Natural killer cell (primary cell): ENCODE results near the gene POLE3. TPM values are rescaled to one million over a fixed set of nuclear protein-coding genes. Genes with fewer than 3 reads are reported as not detected.
"Not testable (repeated sequence)": the region's sequence is repeated elsewhere in the genome, so short reads cannot be mapped to it uniquely, and the experiment has no call there.

Experiments used
- ATAC-seq, 3 donors: fragments of 150-1000 bp in 2 of 3; fragments of 200-7000 bp in 1 of 3; cut with Tn5 transposase; 1 replicate in 1 of 3; 2 replicates in 2 of 3; pipeline ENCODE4 v1.10.0; 2021; ENCODE audit warnings: mild to moderate bottlenecking in 2 of 3, moderate library complexity in 2 of 3
- DNase-seq, 2 donors: peaks; one replicate each; pipeline versions ENCODE4 v3.0.0 to v3.0.0-alpha.2; 2013 to 2021; ENCODE audit warnings: mixed read lengths in 1 of 2
- H3K27ac ChIP-seq: one replicate; pipeline ENCODE4 v1.5.1; 2013; ENCODE audit warnings: mild to moderate bottlenecking, low read length
- H3K27me3 ChIP-seq: one replicate; pipeline ENCODE4 v1.6.1; 2013; ENCODE audit warnings: low read length; ENCODE audit not compliant: control insufficient read depth, insufficient read depth
- H3K36me3 ChIP-seq: one replicate; pipeline ENCODE4 v1.6.1; 2013; ENCODE audit warnings: low read length; ENCODE audit not compliant: control insufficient read depth, insufficient read depth
- H3K4me1 ChIP-seq: one replicate; pipeline ENCODE4 v1.6.1; 2013; ENCODE audit warnings: low read length; ENCODE audit not compliant: control insufficient read depth, insufficient read depth
- H3K4me3 ChIP-seq: one replicate; pipeline ENCODE4 v1.5.1; 2013; ENCODE audit warnings: low read length
- H3K9me3 ChIP-seq: one replicate; pipeline ENCODE4 v1.6.1; 2013; ENCODE audit warnings: low read length; ENCODE audit not compliant: control insufficient read depth, insufficient read depth
- H3K27ac Mint-ChIP-seq, 2 donors: one replicate each; pipeline ENCODE4 v1.8.0; 2022; ENCODE audit warnings: mild to moderate bottlenecking in 2 of 2, mixed read lengths in 2 of 2, moderate library complexity in 1 of 2
- H3K27me3 Mint-ChIP-seq, 2 donors: one replicate each; pipeline ENCODE4 v1.8.0; 2022; ENCODE audit warnings: low read depth in 2 of 2, mixed read lengths in 2 of 2
- H3K36me3 Mint-ChIP-seq: one replicate; pipeline ENCODE4 v1.8.0; 2022; ENCODE audit warnings: mixed read lengths
- H3K4me1 Mint-ChIP-seq, 2 donors: one replicate each; pipeline ENCODE4 v1.8.0; 2022; ENCODE audit warnings: mixed read lengths in 2 of 2
- H3K4me3 Mint-ChIP-seq: one replicate; pipeline ENCODE4 v1.8.0; 2022; ENCODE audit warnings: mild to moderate bottlenecking, moderate library complexity, mixed read lengths
- H3K9me3 Mint-ChIP-seq, 2 donors: one replicate each; pipeline ENCODE4 v1.8.0; 2022; ENCODE audit warnings: mixed read lengths in 2 of 2
- WGBS: methylation state at CpG from one replicate; pipeline ENCODE4 v1.1.7; 2013; ENCODE audit warnings: missing lambda C conversion rate; ENCODE audit not compliant: insufficient coverage; 5-methylcytosine and 5-hydroxymethylcytosine counted together
- intact Hi-C: fragments of 100-400 bp; cut with micrococcal nuclease; formaldehyde crosslinking; loops from one replicate; pipeline ENCODE4 v1.14.2; 2022
- total RNA-seq, 4 donors: library from RNA; stranded (reverse); fragments of 120-200 nt in 1 of 4; gene quantifications; one replicate each; pipeline versions ENCODE4 v1.2.3 to v1.2.4, GENCODE V29; 2013 to 2022
- TF ChIP-seq, protein P1 (sequence below): fragments of 200-600 bp; IDR thresholded peaks from one replicate; pipeline ENCODE4 v1.8.0; 2022; ENCODE audit warnings: antibody characterized with exemption

POLE3 gene
- total RNA-seq, 3 donors from 2014 or later (not counting 1 experiment from before 2014, with no cell fraction given) = 59.2 to 66.7 (median 62.2) TPM

DNA sequence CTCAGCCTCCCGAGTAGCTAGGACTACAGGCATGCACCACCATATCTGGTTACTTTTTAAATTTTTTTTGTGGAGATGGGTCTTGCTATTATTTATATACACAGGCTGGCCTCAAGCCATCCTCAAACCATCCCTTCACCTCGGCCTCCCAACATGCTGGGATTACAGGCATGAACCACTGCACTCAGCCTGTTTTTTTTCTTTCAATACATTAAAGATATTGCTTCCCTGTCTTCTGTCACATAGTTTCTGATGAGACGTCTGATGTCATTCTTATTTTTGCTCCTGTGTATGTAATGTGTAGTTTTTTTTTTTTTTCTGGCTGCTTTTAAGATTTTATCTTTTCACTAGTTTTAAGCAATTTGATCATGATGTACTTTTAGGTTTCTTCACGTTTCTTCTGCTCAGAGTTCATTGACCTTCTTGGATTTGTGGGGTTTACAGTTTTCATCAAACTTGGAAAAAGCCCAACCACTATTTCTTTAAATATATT, 41.7 kb upstream of the POLE3 start:
- Mint-ChIP-seq H3K9me3 (no peaks in the 10 kb centered on the region), H3K27me3 (no peaks in the 10 kb centered on the region), H3K4me1 (peaks cover 0 to 6% of the 10 kb centered on the region in 2 donors), H3K27ac (no peak overlapping the region), H3K4me3 (no peak overlapping the region), H3K36me3 (no peaks in the 10 kb centered on the region)
- H3K4me3 ChIP-seq = no peak overlapping the region
- H3K27ac ChIP-seq = no peak overlapping the region
- TF ChIP-seq, protein P1, sequence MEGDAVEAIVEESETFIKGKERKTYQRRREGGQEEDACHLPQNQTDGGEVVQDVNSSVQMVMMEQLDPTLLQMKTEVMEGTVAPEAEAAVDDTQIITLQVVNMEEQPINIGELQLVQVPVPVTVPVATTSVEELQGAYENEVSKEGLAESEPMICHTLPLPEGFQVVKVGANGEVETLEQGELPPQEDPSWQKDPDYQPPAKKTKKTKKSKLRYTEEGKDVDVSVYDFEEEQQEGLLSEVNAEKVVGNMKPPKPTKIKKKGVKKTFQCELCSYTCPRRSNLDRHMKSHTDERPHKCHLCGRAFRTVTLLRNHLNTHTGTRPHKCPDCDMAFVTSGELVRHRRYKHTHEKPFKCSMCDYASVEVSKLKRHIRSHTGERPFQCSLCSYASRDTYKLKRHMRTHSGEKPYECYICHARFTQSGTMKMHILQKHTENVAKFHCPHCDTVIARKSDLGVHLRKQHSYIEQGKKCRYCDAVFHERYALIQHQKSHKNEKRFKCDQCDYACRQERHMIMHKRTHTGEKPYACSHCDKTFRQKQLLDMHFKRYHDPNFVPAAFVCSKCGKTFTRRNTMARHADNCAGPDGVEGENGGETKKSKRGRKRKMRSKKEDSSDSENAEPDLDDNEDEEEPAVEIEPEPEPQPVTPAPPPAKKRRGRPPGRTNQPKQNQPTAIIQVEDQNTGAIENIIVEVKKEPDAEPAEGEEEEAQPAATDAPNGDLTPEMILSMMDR = no peak
- DNase-seq (no peak), ATAC-seq (no peak)
- WGBS = 100% methylated on average over 1 of the region's 4 CpGs
- no peaks in the 10 kb centered on the region for H3K9me3 ChIP-seq
- H3K27me3 ChIP-seq = no peaks in the 10 kb centered on the region
- H3K36me3 ChIP-seq = no peaks in the 10 kb centered on the region
- no peaks in the 10 kb centered on the region for H3K4me1 ChIP-seq
- intact Hi-C loops = no loop called here

DNA sequence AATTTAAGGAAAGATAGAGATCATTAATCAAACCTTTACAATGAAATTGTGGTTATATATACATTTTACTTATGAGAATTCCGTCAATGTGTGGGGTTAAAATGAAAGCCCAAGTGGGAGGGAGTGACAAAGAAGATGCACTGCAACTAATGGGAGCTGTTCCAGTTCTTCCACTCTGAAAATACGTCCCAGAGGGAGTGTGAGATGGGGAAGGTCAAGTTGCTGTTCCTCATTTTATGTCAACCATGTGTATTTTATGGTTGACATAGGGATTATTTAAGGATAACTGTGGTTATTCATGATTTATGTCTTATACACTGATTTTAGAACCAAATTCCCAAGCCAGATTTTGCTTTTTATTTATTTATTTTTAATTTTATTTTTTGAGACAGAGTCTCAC, 38.9 kb upstream of the POLE3 start:
- Mint-ChIP-seq H3K4me1 (peaks cover 0 to 5% of the 10 kb centered on the region in 2 donors), H3K4me3 (no peak overlapping the region)

DNA sequence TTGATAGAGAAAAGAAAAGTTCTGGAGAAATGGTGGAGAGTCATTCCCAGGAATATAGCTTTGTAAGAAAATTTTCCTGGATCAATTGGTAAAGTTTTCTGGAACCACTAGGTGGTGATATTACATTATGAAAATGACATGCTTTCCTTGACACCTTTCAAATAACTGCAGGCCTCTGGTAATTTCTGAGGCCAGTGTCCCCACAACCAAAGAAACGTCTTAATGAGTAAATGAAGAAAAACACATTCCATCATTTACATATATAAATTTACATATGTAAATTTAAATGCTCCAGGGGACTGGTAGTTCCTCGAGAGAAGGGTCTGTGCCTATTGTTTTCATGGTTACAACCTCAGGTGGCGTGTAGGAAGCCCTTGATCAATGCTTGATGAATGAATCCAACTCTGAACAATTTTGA, 35.9 kb upstream of the POLE3 start:
- DNase-seq = peak in 1 of 2 donors; percentile 68
- TF ChIP-seq, protein P1 = peak; percentile 82
- H3K36me3 Mint-ChIP-seq = no peaks in the 10 kb centered on the region

More for the DNA sequence above, 38.9 kb upstream of the POLE3 start:
- 79% methylated on average over 2 of the region's 2 CpGs for WGBS
- ATAC-seq (no peak), DNase-seq (no peak)
- H3K9me3 Mint-ChIP-seq = no peaks in the 10 kb centered on the region
- no peaks in the 10 kb centered on the region for H3K36me3 Mint-ChIP-seq
- H3K27ac Mint-ChIP-seq = no peak overlapping the region
- H3K27ac ChIP-seq = no peak overlapping the region
- no peaks in the 10 kb centered on the region for H3K36me3 ChIP-seq
- no peak overlapping the region for H3K4me3 ChIP-seq
- TF ChIP-seq, protein P1 = no peak
- H3K9me3 ChIP-seq = no peaks in the 10 kb centered on the region
- no peaks in the 10 kb centered on the region for H3K4me1 ChIP-seq
- no peaks in the 10 kb centered on the region for H3K27me3 ChIP-seq
- intact Hi-C loops = no loop called here
- H3K27me3 Mint-ChIP-seq = no peaks in the 10 kb centered on the region

DNA sequence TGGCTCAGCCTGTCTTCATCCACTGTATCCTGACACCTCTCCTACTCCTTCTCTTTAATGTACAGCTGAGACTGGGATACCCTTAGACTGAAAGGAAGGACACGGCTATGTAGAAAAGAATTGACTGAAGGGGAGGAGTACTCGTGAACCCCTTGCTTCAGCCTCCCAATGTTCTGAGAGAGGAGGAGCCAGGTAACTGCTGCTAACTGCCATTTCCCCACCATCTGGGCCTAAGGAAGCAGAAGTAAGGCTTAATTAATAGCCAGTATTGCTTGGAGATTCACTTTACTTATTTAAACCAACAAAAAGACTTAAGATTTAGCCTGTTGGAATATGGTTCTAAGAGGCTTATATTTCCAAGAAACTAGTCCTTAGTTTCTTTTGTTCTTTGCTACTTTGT, 34.3 kb upstream of the POLE3 start:
- no peaks in the 10 kb centered on the region for H3K27me3 ChIP-seq

More for the DNA sequence above, 35.9 kb upstream of the POLE3 start:
- H3K9me3 ChIP-seq = no peaks in the 10 kb centered on the region
- peak in 2 of 3 donors; percentile 52 to 66 for ATAC-seq
- H3K27ac Mint-ChIP-seq = no peak overlapping the region
- H3K27me3 ChIP-seq = no peaks in the 10 kb centered on the region
- intact Hi-C loops = loop anchor here (2.0 kb wide), 3 partner anchors 70 to 208 kb away; no protein-coding TSS in a partner anchor
- 88% methylated on average over 2 of the region's 3 CpGs for WGBS
- H3K9me3 Mint-ChIP-seq = no peaks in the 10 kb centered on the region
- no peaks in the 10 kb centered on the region for H3K36me3 ChIP-seq
- H3K27me3 Mint-ChIP-seq = no peaks in the 10 kb centered on the region
- no peak overlapping the region for H3K27ac ChIP-seq
- no peak overlapping the region for H3K4me3 Mint-ChIP-seq
- no peak overlapping the region for H3K4me3 ChIP-seq
- H3K4me1 ChIP-seq = no peaks in the 10 kb centered on the region
- H3K4me1 Mint-ChIP-seq = peaks cover 0 to 5% of the 10 kb centered on the region in 2 donors

DNA sequence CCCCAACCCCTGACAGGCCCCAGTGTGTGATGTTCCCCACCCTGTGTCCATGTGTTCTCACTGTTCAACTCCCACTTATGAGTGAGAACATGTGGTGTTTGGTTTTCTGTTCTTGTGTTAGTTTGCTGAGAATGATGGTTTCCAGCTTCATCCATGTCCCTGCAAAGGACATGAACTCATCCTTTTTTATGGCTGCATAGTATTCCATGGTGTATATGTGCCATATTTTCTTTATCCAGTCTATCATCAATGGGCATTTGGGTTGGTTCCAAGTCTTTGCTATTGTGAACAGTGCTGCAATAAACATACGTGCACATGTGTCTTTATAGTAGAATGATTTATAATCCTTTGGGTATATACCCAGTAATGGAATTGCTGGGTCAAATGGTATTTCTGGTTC, 27.2 kb upstream of the POLE3 start:
- H3K27me3 ChIP-seq, H3K4me1 Mint-ChIP-seq, ATAC-seq, H3K4me3 Mint-ChIP-seq, H3K36me3 Mint-ChIP-seq, H3K4me3 ChIP-seq, H3K27me3 Mint-ChIP-seq, H3K9me3 ChIP-seq, H3K36me3 ChIP-seq, H3K27ac ChIP-seq, H3K9me3 Mint-ChIP-seq, intact Hi-C loops, H3K4me1 ChIP-seq, DNase-seq, H3K27ac Mint-ChIP-seq: not testable (repeated sequence)
- WGBS = no CpG with 5 or more reads among the region's 1 CpG

More for the DNA sequence above, 34.3 kb upstream of the POLE3 start:
- DNase-seq = no peak
- intact Hi-C loops = no loop called here
- H3K27ac ChIP-seq = no peak overlapping the region
- H3K4me1 ChIP-seq = no peaks in the 10 kb centered on the region
- H3K36me3 Mint-ChIP-seq = no peaks in the 10 kb centered on the region
- H3K27ac Mint-ChIP-seq = no peak overlapping the region
- peaks cover 0 to 5% of the 10 kb centered on the region in 2 donors for H3K4me1 Mint-ChIP-seq
- H3K4me3 ChIP-seq = no peak overlapping the region
- H3K4me3 Mint-ChIP-seq = no peak overlapping the region
- TF ChIP-seq, protein P1 = no peak
- H3K9me3 ChIP-seq = no peaks in the 10 kb centered on the region
- 88% methylated on average over 1 of the region's 2 CpGs for WGBS
- no peaks in the 10 kb centered on the region for H3K27me3 Mint-ChIP-seq
- H3K36me3 ChIP-seq = no peaks in the 10 kb centered on the region
- no peaks in the 10 kb centered on the region for H3K9me3 Mint-ChIP-seq
- ATAC-seq = no peak
